ENCODE data around the gene SLC19A1.

The SLC19A1 gene

GRCh38 chr21:45477176-45478114 is 64.8 kb downstream of the SLC19A1 start:
- no peak for DNase-seq (ENCODE audit: low spot score)

DNA sequence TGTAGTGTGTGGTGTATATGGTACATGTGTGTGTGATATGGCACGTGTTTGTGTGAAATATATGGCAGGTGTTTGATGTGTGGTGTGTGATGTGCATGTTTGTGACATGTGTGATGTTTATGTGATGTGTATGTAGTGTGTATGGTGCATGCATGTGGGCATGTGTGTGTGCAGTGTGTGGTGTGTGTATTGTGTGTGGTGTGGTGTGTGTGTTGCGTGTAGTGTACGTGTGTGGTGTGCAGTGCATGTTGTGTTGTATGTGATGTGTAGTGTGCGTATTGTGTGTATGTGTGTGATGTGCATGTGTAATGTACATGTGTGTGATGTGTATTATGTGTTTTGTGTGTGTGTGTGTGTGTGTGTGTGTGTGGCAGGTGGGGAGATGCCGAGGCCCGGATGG is 65.7 kb downstream of the SLC19A1 start:
- DNase-seq (ENCODE audit: low spot score) = no peak

DNA sequence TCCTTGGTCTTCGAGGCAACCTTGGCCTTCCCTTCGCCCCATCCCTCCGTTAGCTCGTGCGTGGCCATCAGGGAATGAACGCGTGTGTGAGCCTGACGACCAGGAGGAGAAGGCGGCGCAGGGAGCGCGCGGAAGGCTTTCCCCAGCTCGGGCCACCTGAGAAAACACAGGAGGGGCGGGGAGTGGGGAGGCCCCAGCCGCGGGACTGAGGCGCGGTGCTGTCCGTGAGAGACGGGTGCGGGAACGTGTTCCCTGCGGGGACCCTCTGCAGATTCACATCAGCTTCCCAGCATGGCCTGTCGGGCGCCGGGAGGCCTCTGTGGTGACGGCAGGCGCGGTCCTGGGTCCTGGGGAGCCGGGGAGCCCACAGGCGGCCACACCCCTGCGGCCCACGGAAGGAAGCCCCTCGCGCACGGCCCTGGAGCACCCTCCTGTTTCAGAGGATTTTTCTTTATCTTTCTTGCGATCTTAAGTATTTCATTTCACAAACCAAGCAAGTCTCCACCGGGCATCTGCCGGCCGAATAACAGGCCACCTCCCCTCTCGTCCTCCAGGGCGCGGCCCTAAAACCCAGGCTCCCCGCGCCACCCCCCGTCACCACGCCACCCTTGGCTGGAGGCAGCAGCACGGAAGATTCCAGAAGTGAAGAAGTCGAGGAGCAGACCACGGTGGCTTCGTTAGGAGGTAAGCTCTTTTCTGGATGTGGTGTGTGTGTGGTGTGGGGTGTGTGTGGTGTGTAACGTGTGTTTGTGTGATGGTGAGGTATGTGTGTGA is 66.3 kb downstream of the SLC19A1 start:
- DNase-seq (ENCODE audit: low spot score) = no peak

- DNase-seq (ENCODE audit: low spot score) = no peak
Observed at GRCh38 chr21:45475004-45475685, 67.1 kb downstream of the SLC19A1 start.

GRCh38 chr21:45474323-45474950 is 67.8 kb downstream of the SLC19A1 start:
- DNase-seq (ENCODE audit: low spot score) = no peak

- no peak for DNase-seq (ENCODE audit: low spot score)
Observed at GRCh38 chr21:45473496-45474322, 68.5 kb downstream of the SLC19A1 start.

GRCh38 chr21:45472445-45473365 is 69.5 kb downstream of the SLC19A1 start:
- DNase-seq (ENCODE audit: low spot score) = no peak

DNA sequence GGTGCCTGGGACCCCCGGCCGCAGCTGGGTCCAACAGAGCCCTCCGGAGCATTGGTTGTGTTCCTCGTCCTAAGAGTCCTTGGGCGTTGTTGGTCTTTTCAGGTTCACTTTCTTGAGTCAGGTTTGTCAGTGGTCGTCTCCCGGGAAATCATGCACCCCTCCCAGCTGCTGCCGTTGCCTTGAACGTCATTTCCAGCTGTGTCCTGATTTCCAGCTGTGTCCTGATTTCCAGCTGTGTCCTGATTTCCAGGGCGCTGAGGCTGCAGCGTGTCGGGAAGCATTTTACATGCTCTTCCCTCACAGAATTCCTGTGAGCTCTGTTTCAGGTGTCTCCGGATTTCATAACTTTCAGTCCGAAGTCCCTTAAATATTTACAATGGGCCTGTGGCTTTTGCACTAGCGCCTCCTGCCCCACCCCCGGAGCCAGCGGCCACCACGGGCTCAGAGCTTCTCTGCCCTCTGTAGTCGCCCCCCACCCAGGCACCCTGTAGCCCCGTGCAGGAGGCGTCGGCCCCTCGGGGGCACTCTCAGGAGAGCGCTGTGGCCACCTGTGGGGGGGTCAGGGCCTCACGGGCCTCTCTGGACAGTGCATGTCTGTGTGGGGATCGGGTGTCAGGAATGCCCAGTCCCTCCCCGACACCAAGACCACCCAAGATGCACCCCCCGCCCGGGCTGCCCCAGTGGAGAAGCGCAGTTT is 70.6 kb downstream of the SLC19A1 start:
- DNase-seq (ENCODE audit: low spot score) = no peak

DNA sequence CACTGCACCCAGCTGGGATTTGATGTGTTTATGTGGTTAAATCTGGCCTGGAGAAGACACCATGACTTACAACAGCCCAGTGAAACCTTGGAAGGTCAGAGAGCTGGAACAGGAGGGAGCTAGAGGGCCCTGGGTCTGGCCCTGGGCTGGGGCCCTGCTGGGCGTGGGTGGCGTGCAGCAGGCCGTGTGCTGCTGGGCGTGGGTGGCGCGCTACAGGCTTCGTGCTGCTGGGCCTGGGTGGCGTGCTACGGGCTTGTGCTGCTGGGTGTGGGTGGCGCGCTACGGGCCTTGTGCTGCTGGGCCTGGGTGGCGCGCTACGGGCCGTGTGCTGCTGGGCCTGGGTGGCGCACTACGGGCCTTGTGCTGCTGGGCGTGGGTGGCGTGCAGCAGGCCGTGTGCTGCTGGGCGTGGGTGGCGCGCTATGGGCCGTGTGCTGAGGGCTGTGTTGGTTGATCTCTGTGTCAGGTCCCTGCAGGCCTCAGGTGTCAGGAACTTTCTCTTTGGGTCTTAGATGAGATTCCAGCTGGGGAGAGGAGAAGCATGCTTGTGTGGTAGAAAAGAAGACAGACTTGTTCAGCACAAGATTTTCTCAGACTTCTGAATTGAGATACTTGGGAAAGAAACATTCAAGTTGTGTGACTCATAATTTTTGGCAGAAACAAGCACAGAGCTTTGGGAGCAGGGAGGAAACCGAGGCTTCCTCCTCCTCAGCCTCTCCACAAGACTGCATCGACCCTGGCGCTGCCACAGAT is 71.3 kb downstream of the SLC19A1 start:
- DNase-seq (ENCODE audit: low spot score) = no peak

DNA sequence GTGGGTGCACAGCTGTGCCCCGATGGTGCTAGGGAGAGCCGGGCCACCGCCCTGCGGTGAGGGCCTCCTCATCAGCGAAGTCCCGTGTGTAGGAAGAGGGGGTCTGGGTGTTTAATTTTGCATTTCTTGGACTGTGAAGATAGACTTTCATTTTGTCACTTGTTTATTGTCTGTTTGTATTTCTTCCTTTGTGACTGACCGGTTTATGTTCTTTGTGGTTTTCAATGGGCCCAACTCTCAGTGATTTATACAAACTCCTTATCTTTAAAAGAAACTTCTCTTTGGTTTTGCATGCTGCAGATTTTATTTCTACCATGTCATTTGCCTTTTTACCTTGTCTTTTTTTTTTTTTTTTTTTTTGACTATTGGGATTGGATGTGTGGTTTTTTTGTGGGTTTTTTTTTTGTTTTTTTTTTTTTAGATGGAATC is 72.1 kb downstream of the SLC19A1 start:
- DNase-seq (ENCODE audit: low spot score) = no peak

DNA sequence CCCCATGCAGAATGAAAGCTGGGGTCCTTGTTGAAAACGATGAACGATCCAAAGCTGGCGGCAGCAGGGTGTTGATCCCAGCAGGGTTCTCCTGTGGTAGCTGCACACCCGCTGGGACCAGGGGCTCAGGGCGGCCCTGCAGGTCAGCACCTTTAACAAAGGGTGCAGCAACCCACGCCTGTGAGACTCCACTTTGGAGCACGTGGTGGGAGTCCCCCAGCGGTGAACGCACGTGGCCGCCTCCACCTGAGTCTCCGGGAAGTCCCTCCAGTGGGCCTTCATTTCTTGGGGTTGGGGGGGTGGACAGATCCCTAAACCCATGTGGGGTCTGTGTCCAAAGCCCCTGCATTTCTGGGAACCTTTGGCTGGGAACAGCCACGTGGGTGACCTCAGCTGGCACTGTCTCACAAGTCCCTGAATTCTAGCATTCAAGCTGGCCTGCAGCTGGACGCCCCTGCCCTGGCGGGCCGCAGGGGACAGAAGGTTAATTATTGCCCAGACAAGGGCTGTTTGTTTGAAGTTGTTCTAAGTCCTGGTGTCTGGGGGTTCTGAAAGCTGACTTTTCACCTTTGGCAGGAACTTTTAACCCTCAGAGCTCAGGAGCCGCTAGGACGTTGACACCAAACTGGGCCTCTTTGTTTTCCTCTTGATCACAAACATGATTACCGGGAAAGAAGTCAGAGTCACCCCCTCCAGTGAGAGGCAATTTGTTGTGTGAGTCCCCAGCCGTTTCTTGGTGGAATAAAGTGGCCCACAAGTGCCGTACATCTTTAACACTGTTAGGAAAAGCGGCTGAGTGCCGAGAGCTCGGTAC is 72.8 kb downstream of the SLC19A1 start:
- DNase-seq (ENCODE audit: low spot score) = no peak

- DNase-seq (ENCODE audit: low spot score) = no peak
Observed at GRCh38 chr21:45468971-45469272, 73.3 kb downstream of the SLC19A1 start.

DNA sequence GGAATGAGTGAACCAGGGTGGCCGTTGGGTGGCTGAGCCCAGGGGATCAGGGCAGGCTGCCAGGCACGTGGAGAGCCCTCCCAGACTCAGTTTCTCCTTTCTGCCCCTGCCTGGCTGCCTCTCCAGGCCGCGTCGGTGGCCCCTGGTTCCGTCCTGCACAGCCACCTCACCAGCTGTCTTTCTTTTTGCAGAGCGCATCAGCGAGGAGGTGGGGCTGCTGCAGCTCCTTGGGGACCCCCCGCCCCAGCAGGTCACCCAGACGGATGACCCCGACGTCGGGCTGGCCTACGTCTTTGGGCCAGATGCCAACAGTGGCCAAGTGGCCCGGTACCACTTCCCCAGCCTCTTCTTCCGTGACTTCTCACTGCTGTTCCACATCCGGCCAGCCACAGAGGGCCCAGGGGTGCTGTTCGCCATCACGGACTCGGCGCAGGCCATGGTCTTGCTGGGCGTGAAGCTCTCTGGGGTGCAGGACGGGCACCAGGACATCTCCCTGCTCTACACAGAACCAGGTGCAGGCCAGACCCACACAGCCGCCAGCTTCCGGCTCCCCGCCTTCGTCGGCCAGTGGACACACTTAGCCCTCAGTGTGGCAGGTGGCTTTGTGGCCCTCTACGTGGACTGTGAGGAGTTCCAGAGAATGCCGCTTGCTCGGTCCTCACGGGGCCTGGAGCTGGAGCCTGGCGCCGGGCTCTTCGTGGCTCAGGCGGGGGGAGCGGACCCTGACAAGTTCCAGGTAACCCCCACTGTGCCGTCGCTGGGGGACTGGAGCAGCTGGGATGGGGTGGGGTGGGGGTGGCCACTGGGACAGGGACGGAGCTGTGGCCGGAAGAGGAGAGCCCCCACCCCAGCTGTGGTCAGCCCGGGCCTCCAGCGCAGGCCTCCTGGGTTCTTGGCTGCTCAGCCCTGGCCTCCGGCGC is 73.9 kb downstream of the SLC19A1 start:
- DNase-seq (ENCODE audit: low spot score) = no peak

GRCh38 chr21:45467221-45467779 is 74.9 kb downstream of the SLC19A1 start:
- DNase-seq (ENCODE audit: low spot score) = no peak

DNA sequence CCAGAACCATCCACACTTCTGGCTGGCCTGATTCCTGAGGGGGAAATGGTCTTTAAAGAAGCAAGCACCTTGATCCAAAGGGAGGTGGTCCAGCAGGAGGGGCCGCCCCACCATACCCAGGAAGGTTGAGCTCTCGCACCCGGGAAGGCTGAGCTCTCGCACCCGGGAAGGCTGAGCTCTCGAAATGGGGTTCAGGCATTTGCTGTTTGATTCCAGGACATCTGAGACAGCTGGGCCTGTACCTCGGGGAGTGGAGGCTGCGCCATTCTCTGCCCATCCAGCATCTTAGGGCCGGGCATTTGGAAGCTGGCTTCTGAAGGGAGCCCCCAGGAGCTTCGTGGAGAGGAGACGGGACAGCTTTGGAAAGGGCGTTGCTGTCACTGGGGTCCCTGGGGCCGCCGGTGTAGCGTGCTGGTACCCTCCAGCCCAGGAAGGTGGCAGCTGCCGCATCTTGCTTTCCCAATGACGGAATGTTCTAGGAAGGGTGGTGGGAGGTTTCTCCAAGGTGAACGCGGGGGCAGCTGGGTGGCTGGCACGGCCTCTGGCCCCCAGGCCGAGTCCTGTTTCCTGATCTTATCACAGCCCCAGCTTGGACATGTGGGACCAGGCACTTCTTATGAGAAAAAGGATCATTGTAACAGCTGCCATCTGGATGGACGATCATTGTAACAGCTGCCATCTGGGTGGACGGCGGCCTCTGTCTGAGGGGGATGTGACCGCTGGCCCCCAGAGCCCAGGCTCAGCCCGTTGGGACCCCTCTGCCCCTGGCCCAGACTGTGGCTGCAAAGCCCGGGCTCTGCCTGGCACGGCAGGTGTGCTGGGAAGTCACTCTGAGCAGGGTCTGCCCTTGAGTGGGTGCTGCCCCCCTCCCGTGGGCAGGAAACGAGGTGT is 75.7 kb downstream of the SLC19A1 start:
- no peak for DNase-seq (ENCODE audit: low spot score)
